HEK293 (cell line): ENCODE data around the gene ENAH.

Experiments
- BCL11A ChIP-seq: fragments of 450-650 bp; formaldehyde crosslinking; IDR thresholded peaks from 2 replicates; pipeline ENCODE4 v1.5.1; 2016; ENCODE audit warnings: low read depth, missing biosample characterization, missing genetic modification characterization
- EGR2 ChIP-seq: fragments of 450-650 bp; formaldehyde crosslinking; IDR thresholded peaks from 2 replicates; pipeline ENCODE4 v1.5.1; 2016; ENCODE audit warnings: low read depth, missing biosample characterization, missing genetic modification characterization
- FEZF1 ChIP-seq: fragments of 450-650 bp; formaldehyde crosslinking; IDR thresholded peaks from 2 replicates; pipeline ENCODE4 v1.5.1; 2016; ENCODE audit warnings: missing biosample characterization, missing genetic modification characterization
- GLIS1 ChIP-seq: fragments of 450-650 bp; formaldehyde crosslinking; IDR thresholded peaks from 2 replicates; pipeline ENCODE4 v1.5.1; 2016; ENCODE audit warnings: missing biosample characterization, missing genetic modification characterization
- KLF16 ChIP-seq: fragments of 450-650 bp; formaldehyde crosslinking; IDR thresholded peaks from 2 replicates; pipeline ENCODE4 v1.5.1; 2017; ENCODE audit warnings: missing biosample characterization, missing genetic modification characterization
- MZF1 ChIP-seq: fragments of 450-650 bp; formaldehyde crosslinking; IDR thresholded peaks from 2 replicates; pipeline ENCODE4 v1.5.1; 2017; ENCODE audit warnings: missing biosample characterization, missing genetic modification characterization, borderline replicate concordance
- REPIN1 ChIP-seq: fragments of 450-650 bp; formaldehyde crosslinking; IDR thresholded peaks from 2 replicates; pipeline ENCODE4 v1.5.1; 2017; ENCODE audit warnings: missing biosample characterization, missing genetic modification characterization, low read depth
- ZBTB21 ChIP-seq: fragments of 450-650 bp; formaldehyde crosslinking; IDR thresholded peaks from 2 replicates; pipeline ENCODE4 v1.5.1; 2017; ENCODE audit warnings: missing biosample characterization, missing genetic modification characterization
- ZBTB8A ChIP-seq: fragments of 450-650 bp; formaldehyde crosslinking; IDR thresholded peaks from 2 replicates; pipeline ENCODE4 v1.5.1; 2016; ENCODE audit warnings: missing biosample characterization, missing genetic modification characterization
- ZEB2 ChIP-seq: fragments of 450-650 bp; formaldehyde crosslinking; IDR thresholded peaks from 2 replicates; pipeline ENCODE4 v1.5.1; 2016; ENCODE audit warnings: missing biosample characterization, missing genetic modification characterization
- ZIC2 ChIP-seq: fragments of 450-650 bp; formaldehyde crosslinking; IDR thresholded peaks from 2 replicates; pipeline ENCODE4 v1.5.1; 2016; ENCODE audit warnings: missing biosample characterization, missing genetic modification characterization
- ZNF132 ChIP-seq: fragments of 450-650 bp; formaldehyde crosslinking; IDR thresholded peaks from 2 replicates; pipeline ENCODE4 v1.5.1; 2017; ENCODE audit warnings: missing biosample characterization, missing genetic modification characterization, borderline replicate concordance
- ZNF223 ChIP-seq: fragments of 450-650 bp; formaldehyde crosslinking; IDR thresholded peaks from 2 replicates; pipeline ENCODE4 v1.5.1; 2016; ENCODE audit warnings: missing biosample characterization, missing genetic modification characterization
- ZNF24 ChIP-seq: fragments of 450-650 bp; formaldehyde crosslinking; IDR thresholded peaks from 2 replicates; pipeline ENCODE4 v1.5.1; 2016; ENCODE audit warnings: missing biosample characterization, missing genetic modification characterization
- ZNF302 ChIP-seq: fragments of 450-650 bp; formaldehyde crosslinking; IDR thresholded peaks from 2 replicates; pipeline ENCODE4 v1.5.1; 2016; ENCODE audit warnings: missing biosample characterization, missing genetic modification characterization, low read depth
- ZNF335 ChIP-seq: fragments of 450-650 bp; formaldehyde crosslinking; conservative IDR thresholded peaks from 2 replicates; pipeline ENCODE4 v1.5.1; 2016; ENCODE audit warnings: missing biosample characterization, missing genetic modification characterization
- ZNF350 ChIP-seq: fragments of 450-650 bp; formaldehyde crosslinking; IDR thresholded peaks from 2 replicates; pipeline ENCODE4 v1.5.0; 2017; ENCODE audit warnings: missing biosample characterization, mild to moderate bottlenecking, missing genetic modification characterization
- ZNF366 ChIP-seq: fragments of 450-650 bp; formaldehyde crosslinking; conservative IDR thresholded peaks from 2 replicates; pipeline ENCODE4 v1.5.1; 2016; ENCODE audit warnings: missing biosample characterization, missing genetic modification characterization
- ZNF423 ChIP-seq: fragments of 450-650 bp; formaldehyde crosslinking; IDR thresholded peaks from 2 replicates; pipeline ENCODE4 v1.5.1; 2016; ENCODE audit warnings: missing biosample characterization, missing genetic modification characterization
- ZNF501 ChIP-seq: fragments of 450-650 bp; formaldehyde crosslinking; IDR thresholded peaks from 2 replicates; pipeline ENCODE4 v1.5.1; 2016; ENCODE audit warnings: missing biosample characterization, missing genetic modification characterization
- ZNF544 ChIP-seq: fragments of 450-650 bp; formaldehyde crosslinking; IDR thresholded peaks from 2 replicates; pipeline ENCODE4 v1.5.0; 2017; ENCODE audit warnings: missing biosample characterization, missing genetic modification characterization
- ZNF558 ChIP-seq: fragments of 450-650 bp; formaldehyde crosslinking; IDR thresholded peaks from 2 replicates; pipeline ENCODE4 v1.5.1; 2016; ENCODE audit warnings: missing biosample characterization, missing genetic modification characterization
- ZNF560 ChIP-seq: fragments of 450-650 bp; formaldehyde crosslinking; IDR thresholded peaks from 2 replicates; pipeline ENCODE4 v1.5.1; 2017; ENCODE audit warnings: missing biosample characterization, missing genetic modification characterization, borderline replicate concordance
- ZNF596 ChIP-seq: fragments of 450-650 bp; IDR thresholded peaks from 2 replicates; pipeline ENCODE4 v1.5.0; 2018; ENCODE audit warnings: missing biosample characterization, mild to moderate bottlenecking, missing genetic modification characterization, moderate library complexity
- ZNF792 ChIP-seq: fragments of 450-650 bp; formaldehyde crosslinking; IDR thresholded peaks from 2 replicates; pipeline ENCODE4 v1.5.1; 2016; ENCODE audit warnings: missing biosample characterization, missing genetic modification characterization
- ZXDB ChIP-seq: fragments of 450-650 bp; formaldehyde crosslinking; IDR thresholded peaks from 2 replicates; pipeline ENCODE4 v1.5.1; 2016; ENCODE audit warnings: missing biosample characterization, missing genetic modification characterization
- TF ChIP-seq, protein P1 (sequence below): fragments of 450-650 bp; formaldehyde crosslinking; conservative IDR thresholded peaks from 2 replicates; pipeline ENCODE4 v1.5.1; 2016; ENCODE audit warnings: low read depth, missing biosample characterization, missing genetic modification characterization
- TF ChIP-seq, protein P2 (sequence below): fragments of 450-650 bp; formaldehyde crosslinking; IDR thresholded peaks from 2 replicates; pipeline ENCODE4 v1.5.1; 2016; ENCODE audit warnings: missing biosample characterization, missing genetic modification characterization
- TF ChIP-seq, protein P3 (sequence below): fragments of 450-650 bp; formaldehyde crosslinking; IDR thresholded peaks from 2 replicates; pipeline ENCODE4 v1.5.1; 2017; ENCODE audit warnings: missing biosample characterization, missing genetic modification characterization
- TF ChIP-seq, protein P4 (sequence below): fragments of 450-650 bp; IDR thresholded peaks from 2 replicates; pipeline ENCODE4 v1.5.1; 2018; ENCODE audit warnings: missing biosample characterization, mild to moderate bottlenecking, missing genetic modification characterization
- TF ChIP-seq, protein P5 (sequence below): fragments of 450-650 bp; formaldehyde crosslinking; IDR thresholded peaks from 2 replicates; pipeline ENCODE4 v1.5.1; 2017; ENCODE audit warnings: missing biosample characterization, mild to moderate bottlenecking, missing genetic modification characterization, moderate library complexity

Gene ENAH

DNA sequence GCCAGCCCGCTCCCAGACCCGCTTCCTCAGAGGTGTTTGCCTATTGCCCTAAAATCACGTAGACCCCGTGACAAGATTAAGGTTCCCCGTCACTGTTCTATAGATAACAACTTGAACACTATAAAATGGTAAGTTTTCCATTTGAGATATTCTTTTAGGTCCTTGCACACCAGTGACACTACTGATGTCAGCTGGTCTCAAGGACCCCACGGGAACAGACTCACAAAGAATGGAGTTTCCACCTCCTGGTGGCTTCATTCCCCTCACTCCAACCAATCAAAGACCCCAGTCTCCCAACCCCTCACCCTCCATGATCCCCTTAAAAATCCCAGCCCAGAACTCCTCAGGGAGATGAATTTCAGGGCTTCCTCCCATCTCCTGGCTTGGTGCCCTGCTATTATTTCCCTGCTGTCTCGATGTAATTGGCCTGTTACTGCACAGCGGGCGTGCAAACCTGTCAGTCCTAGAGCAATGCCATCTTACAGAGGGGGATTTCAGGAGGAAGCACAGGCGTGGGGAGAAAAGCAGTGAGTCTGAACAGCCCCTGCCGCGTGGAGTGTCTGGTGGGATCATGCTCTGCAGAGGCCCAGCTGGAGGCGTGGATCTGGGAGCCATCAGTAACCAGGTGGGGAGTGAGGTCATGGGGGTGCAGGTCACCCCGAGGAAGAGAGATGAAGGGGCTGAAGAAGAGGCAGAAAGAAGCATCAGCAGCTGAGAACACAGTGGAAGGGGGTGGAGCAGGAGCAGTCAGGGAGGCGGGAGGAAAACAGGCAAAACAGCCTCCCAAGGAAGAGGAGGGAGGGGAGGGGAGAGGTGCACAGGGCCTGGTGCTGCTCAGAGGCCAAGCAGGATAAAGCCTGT, 190.0 kb downstream of the ENAH start (continued):
- TF ChIP-seq, protein P1, sequence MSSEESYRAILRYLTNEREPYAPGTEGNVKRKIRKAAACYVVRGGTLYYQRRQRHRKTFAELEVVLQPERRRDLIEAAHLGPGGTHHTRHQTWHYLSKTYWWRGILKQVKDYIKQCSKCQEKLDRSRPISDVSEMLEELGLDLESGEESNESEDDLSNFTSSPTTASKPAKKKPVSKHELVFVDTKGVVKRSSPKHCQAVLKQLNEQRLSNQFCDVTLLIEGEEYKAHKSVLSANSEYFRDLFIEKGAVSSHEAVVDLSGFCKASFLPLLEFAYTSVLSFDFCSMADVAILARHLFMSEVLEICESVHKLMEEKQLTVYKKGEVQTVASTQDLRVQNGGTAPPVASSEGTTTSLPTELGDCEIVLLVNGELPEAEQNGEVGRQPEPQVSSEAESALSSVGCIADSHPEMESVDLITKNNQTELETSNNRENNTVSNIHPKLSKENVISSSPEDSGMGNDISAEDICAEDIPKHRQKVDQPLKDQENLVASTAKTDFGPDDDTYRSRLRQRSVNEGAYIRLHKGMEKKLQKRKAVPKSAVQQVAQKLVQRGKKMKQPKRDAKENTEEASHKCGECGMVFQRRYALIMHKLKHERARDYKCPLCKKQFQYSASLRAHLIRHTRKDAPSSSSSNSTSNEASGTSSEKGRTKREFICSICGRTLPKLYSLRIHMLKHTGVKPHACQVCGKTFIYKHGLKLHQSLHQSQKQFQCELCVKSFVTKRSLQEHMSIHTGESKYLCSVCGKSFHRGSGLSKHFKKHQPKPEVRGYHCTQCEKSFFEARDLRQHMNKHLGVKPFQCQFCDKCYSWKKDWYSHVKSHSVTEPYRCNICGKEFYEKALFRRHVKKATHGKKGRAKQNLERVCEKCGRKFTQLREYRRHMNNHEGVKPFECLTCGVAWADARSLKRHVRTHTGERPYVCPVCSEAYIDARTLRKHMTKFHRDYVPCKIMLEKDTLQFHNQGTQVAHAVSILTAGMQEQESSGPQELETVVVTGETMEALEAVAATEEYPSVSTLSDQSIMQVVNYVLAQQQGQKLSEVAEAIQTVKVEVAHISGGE (tag by site-specific recombination) = 0 out of 2 replicates have a peak, but pooled peaks have one; percentile 3
- peak; percentile 62; the same call in 1 of the 2 replicates for TF ChIP-seq ZEB2 (tag by site-specific recombination)
- TF ChIP-seq ZNF560 (tag by site-specific recombination) = no peak
- TF ChIP-seq ZNF132 (tag by site-specific recombination) = no peak
- no peak for TF ChIP-seq ZNF302
- no peak for TF ChIP-seq REPIN1 (tag by site-specific recombination)
- TF ChIP-seq ZIC2 = peak; percentile 100
- no peak for TF ChIP-seq BCL11A (tag by site-specific recombination)
- TF ChIP-seq ZBTB21 = peak; percentile 10; the same call in 1 of the 2 replicates
- TF ChIP-seq GLIS1 (tag by site-specific recombination) = peak; percentile 59
- peak; percentile 40; the same call in 1 of the 2 replicates for TF ChIP-seq ZXDB (tag by site-specific recombination)
- TF ChIP-seq ZNF366 = 0 out of 2 replicates have a peak, but pooled peaks have one; percentile 21
- peak; percentile 68 for TF ChIP-seq EGR2 (tag by site-specific recombination)
- TF ChIP-seq, protein P2, sequence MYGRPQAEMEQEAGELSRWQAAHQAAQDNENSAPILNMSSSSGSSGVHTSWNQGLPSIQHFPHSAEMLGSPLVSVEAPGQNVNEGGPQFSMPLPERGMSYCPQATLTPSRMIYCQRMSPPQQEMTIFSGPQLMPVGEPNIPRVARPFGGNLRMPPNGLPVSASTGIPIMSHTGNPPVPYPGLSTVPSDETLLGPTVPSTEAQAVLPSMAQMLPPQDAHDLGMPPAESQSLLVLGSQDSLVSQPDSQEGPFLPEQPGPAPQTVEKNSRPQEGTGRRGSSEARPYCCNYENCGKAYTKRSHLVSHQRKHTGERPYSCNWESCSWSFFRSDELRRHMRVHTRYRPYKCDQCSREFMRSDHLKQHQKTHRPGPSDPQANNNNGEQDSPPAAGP (tag by site-specific recombination) = no peak; the same call in none of the 2 replicates
- TF ChIP-seq KLF16 (tag by site-specific recombination) = peak; percentile 21; the same call in 1 of the 2 replicates
- peak; percentile 63 for TF ChIP-seq ZBTB8A (tag by site-specific recombination)
- TF ChIP-seq ZNF792 (tag by site-specific recombination) = 0 out of 2 replicates have a peak, but pooled peaks have one; percentile 35
- TF ChIP-seq ZNF544 (tag by site-specific recombination) = 0 out of 2 replicates have a peak, but pooled peaks have one; percentile 3
- 0 out of 2 replicates have a peak, but pooled peaks have one; percentile 32 for TF ChIP-seq ZNF558 (tag by site-specific recombination)
- TF ChIP-seq ZNF423 = peak; percentile 65; the same call in 1 of the 2 replicates
- peak; percentile 23; the same call in 1 of the 2 replicates for TF ChIP-seq ZNF596 (tag by site-specific recombination)
- TF ChIP-seq, protein P3, sequence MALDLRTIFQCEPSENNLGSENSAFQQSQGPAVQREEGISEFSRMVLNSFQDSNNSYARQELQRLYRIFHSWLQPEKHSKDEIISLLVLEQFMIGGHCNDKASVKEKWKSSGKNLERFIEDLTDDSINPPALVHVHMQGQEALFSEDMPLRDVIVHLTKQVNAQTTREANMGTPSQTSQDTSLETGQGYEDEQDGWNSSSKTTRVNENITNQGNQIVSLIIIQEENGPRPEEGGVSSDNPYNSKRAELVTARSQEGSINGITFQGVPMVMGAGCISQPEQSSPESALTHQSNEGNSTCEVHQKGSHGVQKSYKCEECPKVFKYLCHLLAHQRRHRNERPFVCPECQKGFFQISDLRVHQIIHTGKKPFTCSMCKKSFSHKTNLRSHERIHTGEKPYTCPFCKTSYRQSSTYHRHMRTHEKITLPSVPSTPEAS = peak; percentile 22; the same call in 1 of the 2 replicates
- 0 out of 2 replicates have a peak, but pooled peaks have one; percentile 40 for TF ChIP-seq ZNF501 (tag by site-specific recombination)
- TF ChIP-seq ZNF223 = peak; percentile 85; the same call in 1 of the 2 replicates
- TF ChIP-seq ZNF335 (tag by site-specific recombination) = peak; percentile 98
- peak; percentile 61 for TF ChIP-seq FEZF1
- TF ChIP-seq, protein P4, sequence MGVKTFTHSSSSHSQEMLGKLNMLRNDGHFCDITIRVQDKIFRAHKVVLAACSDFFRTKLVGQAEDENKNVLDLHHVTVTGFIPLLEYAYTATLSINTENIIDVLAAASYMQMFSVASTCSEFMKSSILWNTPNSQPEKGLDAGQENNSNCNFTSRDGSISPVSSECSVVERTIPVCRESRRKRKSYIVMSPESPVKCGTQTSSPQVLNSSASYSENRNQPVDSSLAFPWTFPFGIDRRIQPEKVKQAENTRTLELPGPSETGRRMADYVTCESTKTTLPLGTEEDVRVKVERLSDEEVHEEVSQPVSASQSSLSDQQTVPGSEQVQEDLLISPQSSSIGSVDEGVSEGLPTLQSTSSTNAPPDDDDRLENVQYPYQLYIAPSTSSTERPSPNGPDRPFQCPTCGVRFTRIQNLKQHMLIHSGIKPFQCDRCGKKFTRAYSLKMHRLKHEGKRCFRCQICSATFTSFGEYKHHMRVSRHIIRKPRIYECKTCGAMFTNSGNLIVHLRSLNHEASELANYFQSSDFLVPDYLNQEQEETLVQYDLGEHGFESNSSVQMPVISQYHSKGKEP (tag by site-specific recombination) = peak; percentile 67; the same call in 1 of the 2 replicates
- peak; percentile 88 for TF ChIP-seq MZF1 (tag by site-specific recombination)
- TF ChIP-seq, protein P5, sequence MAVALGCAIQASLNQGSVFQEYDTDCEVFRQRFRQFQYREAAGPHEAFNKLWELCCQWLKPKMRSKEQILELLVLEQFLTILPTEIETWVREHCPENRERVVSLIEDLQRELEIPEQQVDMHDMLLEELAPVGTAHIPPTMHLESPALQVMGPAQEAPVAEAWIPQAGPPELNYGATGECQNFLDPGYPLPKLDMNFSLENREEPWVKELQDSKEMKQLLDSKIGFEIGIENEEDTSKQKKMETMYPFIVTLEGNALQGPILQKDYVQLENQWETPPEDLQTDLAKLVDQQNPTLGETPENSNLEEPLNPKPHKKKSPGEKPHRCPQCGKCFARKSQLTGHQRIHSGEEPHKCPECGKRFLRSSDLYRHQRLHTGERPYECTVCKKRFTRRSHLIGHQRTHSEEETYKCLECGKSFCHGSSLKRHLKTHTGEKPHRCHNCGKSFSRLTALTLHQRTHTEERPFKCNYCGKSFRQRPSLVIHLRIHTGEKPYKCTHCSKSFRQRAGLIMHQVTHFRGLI (tag by site-specific recombination) = no peak
- TF ChIP-seq ZNF24 (tag by site-specific recombination) = 0 out of 2 replicates have a peak, but pooled peaks have one; percentile 12
- TF ChIP-seq ZNF350 (tag by site-specific recombination) = no peak
